CD8-positive, alpha-beta memory T cell (primary cell): ENCODE results near the gene BCR. TPM values are rescaled to one million over a fixed set of nuclear protein-coding genes. Genes with fewer than 3 reads are reported as not detected.
A peak's percentile ranks its signal among the peaks of the same experiment; 100 is the strongest.

ENCODE experiments used
- CTCF ChIA-PET: fragments of 350-600 bp; sonication (Branson Sonifier 250); formaldehyde crosslinking; loops from one replicate; lab custom pipeline; 2021; ENCODE audit warnings: antibody characterized with exemption; lab: Charles Lee
- POLR2A ChIA-PET: fragments of 350-600 bp; sonication (Branson Sonifier 250); formaldehyde crosslinking; loops from one replicate; lab custom pipeline; 2021; ENCODE audit warnings: antibody characterized with exemption; lab: Charles Lee
- DNase-seq, 5 donors: peaks; one replicate each; pipeline versions ENCODE4 v3.0.0 to v3.0.0-alpha.2; 2020 to 2022; ENCODE audit warnings: mixed read lengths in 1 of 5
- H3K27ac ChIP-seq: one replicate; pipeline ENCODE4 v1.7.0; 2013; ENCODE audit warnings: low read depth, mild to moderate bottlenecking, low read length, moderate library complexity
- H3K27me3 ChIP-seq: 2 replicates; pipeline ENCODE4 v1.7.0; 2013; ENCODE audit warnings: low read length, mild to moderate bottlenecking; ENCODE audit not compliant: insufficient read depth, poor library complexity, severe bottlenecking
- H3K36me3 ChIP-seq: 2 replicates; pipeline ENCODE4 v1.7.0; 2013; ENCODE audit warnings: mild to moderate bottlenecking, low read length, moderate library complexity; ENCODE audit not compliant: insufficient read depth
- H3K4me1 ChIP-seq: 2 replicates; pipeline ENCODE4 v1.7.0; 2013; ENCODE audit warnings: mild to moderate bottlenecking, low read length, moderate library complexity; ENCODE audit not compliant: insufficient read depth
- H3K4me3 ChIP-seq: 2 replicates; pipeline ENCODE4 v1.7.0; 2013; ENCODE audit warnings: mild to moderate bottlenecking, low read length
- H3K9me3 ChIP-seq: 2 replicates; pipeline ENCODE4 v1.7.0; 2013; ENCODE audit warnings: mild to moderate bottlenecking, low read length
- H3K27ac Mint-ChIP-seq, 8 donors: one replicate each; pipeline ENCODE4 v1.8.0; 2020 to 2021; ENCODE audit warnings: mixed read lengths in 8 of 8, mild to moderate bottlenecking in 6 of 8, inconsistent platforms in 3 of 8, moderate library complexity in 3 of 8
- H3K27me3 Mint-ChIP-seq, 2 donors: one replicate each; pipeline ENCODE4 v1.8.0; 2020 to 2021; ENCODE audit warnings: mixed read lengths in 2 of 2, mild to moderate bottlenecking in 1 of 2, moderate library complexity in 1 of 2
- H3K36me3 Mint-ChIP-seq, 3 donors: one replicate each; pipeline ENCODE4 v1.8.0; 2020 to 2021; ENCODE audit warnings: mixed read lengths in 3 of 3, inconsistent platforms in 1 of 3, mild to moderate bottlenecking in 1 of 3
- H3K4me1 Mint-ChIP-seq, 3 donors: one replicate each; pipeline ENCODE4 v1.8.0; 2020 to 2021; ENCODE audit warnings: mixed read lengths in 3 of 3, inconsistent platforms in 1 of 3, mild to moderate bottlenecking in 1 of 3
- H3K4me3 Mint-ChIP-seq, 7 donors: one replicate each; pipeline ENCODE4 v1.8.0; 2020 to 2021; ENCODE audit warnings: mixed read lengths in 7 of 7, mild to moderate bottlenecking in 6 of 7, moderate library complexity in 4 of 7, inconsistent platforms in 2 of 7
- H3K9me3 Mint-ChIP-seq, 5 donors: one replicate each; pipeline ENCODE4 v1.8.0; 2020 to 2022; ENCODE audit warnings: mixed read lengths in 5 of 5, mild to moderate bottlenecking in 3 of 5, moderate library complexity in 2 of 5, inconsistent platforms in 1 of 5
- polyA plus RNA-seq: library from polyadenylated mRNA; unstranded; fragments of 300-500 nt; fragmentation: Illumina TruSeq; gene quantifications from one replicate; pipeline ENCODE4 v1.2.3, GENCODE V29; 2021
- total RNA-seq, 2 experiments: library from RNA; stranded (reverse); gene quantifications; one replicate each; pipeline ENCODE4 v1.2.3, GENCODE V29; 2021

BCR gene
- total and polyA plus RNA-seq, 3 experiments from 2014 or later: 18.4 to 34.7 (median 33.2) TPM

DNA sequence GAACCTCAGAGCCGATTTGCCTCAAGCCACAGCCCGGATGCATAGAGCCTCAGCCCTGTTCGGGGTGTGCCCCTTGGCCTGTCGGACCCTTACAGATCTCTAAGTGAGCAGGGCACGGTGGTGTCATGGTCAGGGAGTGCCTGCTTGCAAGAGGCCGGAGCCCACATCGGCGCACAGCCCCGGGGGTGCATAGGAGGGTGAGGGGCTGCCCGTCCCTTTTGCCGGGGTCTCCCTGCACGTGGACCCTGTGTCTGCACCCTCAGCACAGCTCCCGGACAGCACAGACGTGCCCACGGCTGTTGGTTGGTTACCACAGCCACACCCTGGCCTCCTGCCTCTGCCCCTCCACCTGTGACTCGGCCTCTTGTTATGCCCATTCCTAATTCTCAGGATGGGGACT lies 28.5 kb upstream of the BCR start:
- peaks cover 0 to 2% of the 10 kb centered on the region in 2 donors for H3K27me3 Mint-ChIP-seq
- DNase-seq: no peak
- Histone ChIP-seq H3K27ac (no peak overlapping the region), H3K9me3 (no peaks in the 10 kb centered on the region), H3K4me1 (peaks cover 14% of the 10 kb centered on the region), H3K4me3 (no peak overlapping the region), H3K27me3 (peaks cover 38% of the 10 kb centered on the region), H3K36me3 (no peaks in the 10 kb centered on the region)
- H3K9me3 Mint-ChIP-seq: no peaks in the 10 kb centered on the region
- H3K4me1 Mint-ChIP-seq: peaks cover 11 to 17% (median 13%) of the 10 kb centered on the region in 3 donors
- no peak overlapping the region for H3K27ac Mint-ChIP-seq
- H3K36me3 Mint-ChIP-seq: peaks cover 0 to 2% (median 0%) of the 10 kb centered on the region in 3 donors
- CTCF ChIA-PET: no interaction called here
- POLR2A ChIA-PET: no interaction called here
- H3K4me3 Mint-ChIP-seq: peak overlapping the region in 1 of 7 donors; percentile 68

DNA sequence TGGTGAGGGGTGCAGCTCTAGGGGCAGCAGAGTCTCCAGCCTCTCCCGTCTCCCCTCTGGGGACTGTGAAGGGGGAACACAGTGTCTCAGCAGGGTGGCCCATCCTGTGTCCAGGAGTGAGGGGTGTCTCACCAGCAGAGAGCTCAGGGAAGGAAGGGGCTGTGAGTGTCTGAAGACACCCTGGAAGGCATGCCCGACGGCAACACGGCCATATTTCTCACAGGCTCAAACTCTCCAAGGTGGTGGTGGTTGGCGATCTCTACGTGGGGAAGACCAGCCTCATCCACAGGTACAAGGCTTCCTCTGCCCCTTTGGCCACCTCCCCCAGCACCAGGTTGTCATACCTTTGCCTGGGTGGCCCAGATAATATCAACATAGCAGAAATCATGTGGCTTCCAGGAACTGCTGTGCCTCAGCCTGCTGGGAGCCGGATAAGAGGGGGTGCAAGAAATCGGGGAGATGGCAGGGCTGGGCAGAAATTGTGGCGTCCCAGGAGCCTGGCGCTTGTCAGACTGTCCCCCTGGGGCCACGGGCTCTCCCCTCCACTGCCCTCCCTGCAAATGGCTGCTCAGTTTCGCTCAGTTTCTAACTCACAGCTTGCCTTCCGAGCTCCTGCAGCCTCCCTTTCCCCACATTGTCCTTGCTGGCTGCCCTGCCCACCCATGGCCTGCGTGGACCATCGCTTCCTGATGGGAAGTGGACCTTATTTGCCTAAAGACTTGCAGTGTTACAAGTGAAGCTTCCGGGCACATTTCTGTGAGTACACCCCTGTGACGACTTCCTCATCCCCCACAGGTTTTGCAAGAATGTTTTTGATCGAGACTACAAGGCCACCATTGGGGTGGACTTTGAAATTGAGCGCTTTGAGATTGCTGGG lies 27.8 kb upstream of the BCR start:
- H3K4me1 ChIP-seq: peaks cover 14% of the 10 kb centered on the region
- no peak for DNase-seq
- Mint-ChIP-seq H3K4me1 (peaks cover 11 to 17% (median 13%) of the 10 kb centered on the region in 3 donors), H3K9me3 (no peaks in the 10 kb centered on the region), H3K27ac (peak overlapping the region in 7 of 8 donors; percentile 11 to 90 (median 78)), H3K27me3 (peaks cover 0 to 2% of the 10 kb centered on the region in 2 donors), H3K4me3 (peak overlapping the region in 1 of 7 donors; percentile 45), H3K36me3 (peaks cover 0 to 2% (median 0%) of the 10 kb centered on the region in 3 donors)
- H3K36me3 ChIP-seq: no peaks in the 10 kb centered on the region
- H3K27me3 ChIP-seq: peaks cover 40% of the 10 kb centered on the region
- POLR2A ChIA-PET: no interaction called here
- no peak overlapping the region for H3K27ac ChIP-seq
- H3K9me3 ChIP-seq: no peaks in the 10 kb centered on the region
- no peak overlapping the region for H3K4me3 ChIP-seq
- CTCF ChIA-PET: no interaction called here

DNA sequence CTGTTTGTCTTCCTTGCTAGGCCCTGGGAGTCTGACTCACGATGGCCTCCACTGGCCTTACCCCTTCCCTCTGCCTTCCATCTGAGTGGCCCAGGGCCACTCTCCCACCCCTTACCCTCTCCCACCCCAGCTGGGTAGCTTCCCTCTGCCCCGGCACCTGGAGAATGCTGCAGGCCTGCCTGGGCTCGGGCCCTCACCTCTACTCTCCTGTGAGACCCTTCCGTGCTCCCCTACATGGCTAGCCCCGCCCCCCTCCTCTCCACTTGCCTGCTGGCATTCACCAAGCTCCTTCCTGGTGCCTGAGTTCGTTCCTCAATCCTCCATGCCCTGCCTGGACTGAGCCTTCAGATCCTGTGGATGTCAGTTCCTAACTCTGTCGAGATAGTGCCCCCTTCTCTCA lies 26.3 kb upstream of the BCR start:
- H3K4me1 ChIP-seq: peaks cover 14% of the 10 kb centered on the region
- peaks cover 48% of the 10 kb centered on the region for H3K27me3 ChIP-seq
- no peak overlapping the region for H3K4me3 ChIP-seq
- no peaks in the 10 kb centered on the region for H3K9me3 Mint-ChIP-seq
- H3K27me3 Mint-ChIP-seq: peaks cover 0 to 2% of the 10 kb centered on the region in 2 donors
- H3K36me3 ChIP-seq: no peaks in the 10 kb centered on the region
- ChIA-PET POLR2A (interaction anchor here (0.6 kb wide), 2 partner anchors 9 to 109 kb away, joined by 3 to 4 read pairs; no protein-coding TSS in a partner anchor), CTCF (interaction anchor here (1.4 kb wide), 1 partner anchor 136 kb away, joined by 3 read pairs; no protein-coding TSS in a partner anchor)
- peak overlapping the region in 1 of 7 donors; percentile 37 for H3K4me3 Mint-ChIP-seq
- no peak overlapping the region for H3K27ac ChIP-seq
- H3K4me1 Mint-ChIP-seq: peaks cover 11 to 17% (median 13%) of the 10 kb centered on the region in 3 donors
- peak overlapping the region in 3 of 8 donors; percentile 69 to 74 (median 70) for H3K27ac Mint-ChIP-seq
- H3K36me3 Mint-ChIP-seq: peaks cover 0 to 2% (median 0%) of the 10 kb centered on the region in 3 donors
- no peaks in the 10 kb centered on the region for H3K9me3 ChIP-seq
- DNase-seq: no peak

DNA sequence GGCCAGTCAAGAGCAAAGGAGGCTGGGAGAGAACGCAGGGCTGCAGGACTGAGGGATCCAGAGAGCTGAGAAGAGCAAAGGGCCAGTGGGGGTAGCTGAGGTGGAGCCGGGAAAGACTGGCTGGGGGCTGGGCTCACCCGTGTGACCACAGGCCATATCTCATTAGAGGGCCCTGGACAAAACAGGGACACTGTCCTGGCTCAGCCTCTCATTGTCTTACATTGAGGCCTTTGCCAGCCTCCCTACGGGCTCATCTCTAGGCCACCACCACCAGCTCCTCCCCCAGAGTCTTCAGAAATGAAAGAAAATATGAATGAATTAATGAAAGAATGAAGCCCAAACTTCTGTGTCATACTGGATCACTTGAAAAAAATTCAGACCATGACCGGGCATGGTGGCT lies 25.8 kb upstream of the BCR start:
- Histone ChIP-seq H3K4me3 (no peak overlapping the region), H3K4me1 (peaks cover 14% of the 10 kb centered on the region), H3K36me3 (no peaks in the 10 kb centered on the region), H3K9me3 (no peaks in the 10 kb centered on the region), H3K27ac (no peak overlapping the region), H3K27me3 (peaks cover 46% of the 10 kb centered on the region)
- Mint-ChIP-seq H3K27me3 (peaks cover 0 to 2% of the 10 kb centered on the region in 2 donors), H3K36me3 (peaks cover 0 to 2% (median 0%) of the 10 kb centered on the region in 3 donors), H3K4me3 (peak overlapping the region in 1 of 7 donors; percentile 37), H3K9me3 (no peaks in the 10 kb centered on the region), H3K4me1 (peaks cover 11 to 17% (median 13%) of the 10 kb centered on the region in 3 donors), H3K27ac (peak overlapping the region in 3 of 8 donors; percentile 42 to 70 (median 69))
- ChIA-PET CTCF (interaction anchor here (1.4 kb wide), 1 partner anchor 136 kb away, joined by 3 read pairs; no protein-coding TSS in a partner anchor), POLR2A (interaction anchor here (0.6 kb wide), 1 partner anchor 10 kb away, joined by 4 read pairs; no protein-coding TSS in a partner anchor)
- no peak for DNase-seq

DNA sequence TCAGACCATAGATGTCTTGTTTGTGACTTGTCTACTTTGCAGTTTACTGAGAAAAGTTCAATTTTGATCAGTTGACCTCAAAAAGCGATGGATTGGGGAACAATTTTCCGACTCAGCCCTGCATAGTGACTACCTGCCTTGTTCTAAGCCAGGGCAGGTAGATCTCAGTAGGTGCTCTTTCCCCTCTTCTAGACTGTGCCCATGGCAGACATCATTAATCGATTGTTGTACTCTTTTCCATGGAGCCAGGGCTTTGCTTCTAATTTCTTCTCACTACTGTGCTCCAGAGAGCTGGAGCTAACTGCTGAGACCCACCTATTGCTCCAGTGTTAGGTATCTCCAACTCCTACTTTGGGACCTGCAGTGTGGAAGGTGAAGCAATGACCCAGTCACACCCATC lies 25.2 kb upstream of the BCR start:
- Mint-ChIP-seq H3K9me3 (no peaks in the 10 kb centered on the region), H3K27me3 (peaks cover 0 to 2% of the 10 kb centered on the region in 2 donors), H3K4me1 (peaks cover 11 to 17% (median 13%) of the 10 kb centered on the region in 3 donors), H3K27ac (peak overlapping the region in 2 of 8 donors; percentile 70 to 82), H3K36me3 (no peaks in the 10 kb centered on the region), H3K4me3 (no peak overlapping the region)
- H3K4me3 ChIP-seq: no peak overlapping the region
- CTCF ChIA-PET: no interaction called here
- POLR2A ChIA-PET: no interaction called here
- DNase-seq: no peak
- H3K36me3 ChIP-seq: no peaks in the 10 kb centered on the region
- no peaks in the 10 kb centered on the region for H3K9me3 ChIP-seq
- peaks cover 43% of the 10 kb centered on the region for H3K27me3 ChIP-seq
- peaks cover 14% of the 10 kb centered on the region for H3K4me1 ChIP-seq
- H3K27ac ChIP-seq: no peak overlapping the region

DNA sequence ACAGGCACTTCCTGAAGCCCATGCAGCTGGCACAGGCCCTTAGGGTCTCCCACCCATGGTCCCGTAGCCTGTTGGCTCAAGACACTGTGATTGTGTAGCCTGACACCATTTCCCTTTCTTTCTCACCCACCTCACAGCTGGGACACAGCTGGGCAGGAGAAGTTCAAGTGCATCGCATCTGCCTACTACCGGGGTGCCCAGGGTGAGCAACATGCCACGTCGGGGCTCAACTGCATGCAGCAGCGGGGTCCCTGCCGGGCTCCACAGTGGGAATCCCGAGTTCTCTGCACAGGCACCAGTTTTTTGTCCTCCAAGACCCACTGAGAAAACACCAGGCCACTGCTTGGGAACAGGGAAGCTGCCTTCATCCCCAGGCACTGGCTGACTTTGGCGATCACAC lies 24.5 kb upstream of the BCR start:
- POLR2A ChIA-PET: no interaction called here
- CTCF ChIA-PET: no interaction called here
- no peak overlapping the region for H3K4me3 ChIP-seq
- Mint-ChIP-seq H3K27me3 (peaks cover 0 to 2% of the 10 kb centered on the region in 2 donors), H3K4me1 (peaks cover 11 to 17% (median 13%) of the 10 kb centered on the region in 3 donors), H3K36me3 (no peaks in the 10 kb centered on the region), H3K4me3 (no peak overlapping the region), H3K9me3 (no peaks in the 10 kb centered on the region), H3K27ac (peak overlapping the region in 1 of 8 donors; percentile 70)
- H3K27me3 ChIP-seq: peaks cover 44% of the 10 kb centered on the region
- no peaks in the 10 kb centered on the region for H3K36me3 ChIP-seq
- H3K27ac ChIP-seq: no peak overlapping the region
- DNase-seq: no peak
- H3K4me1 ChIP-seq: peaks cover 14% of the 10 kb centered on the region
- H3K9me3 ChIP-seq: no peaks in the 10 kb centered on the region

DNA sequence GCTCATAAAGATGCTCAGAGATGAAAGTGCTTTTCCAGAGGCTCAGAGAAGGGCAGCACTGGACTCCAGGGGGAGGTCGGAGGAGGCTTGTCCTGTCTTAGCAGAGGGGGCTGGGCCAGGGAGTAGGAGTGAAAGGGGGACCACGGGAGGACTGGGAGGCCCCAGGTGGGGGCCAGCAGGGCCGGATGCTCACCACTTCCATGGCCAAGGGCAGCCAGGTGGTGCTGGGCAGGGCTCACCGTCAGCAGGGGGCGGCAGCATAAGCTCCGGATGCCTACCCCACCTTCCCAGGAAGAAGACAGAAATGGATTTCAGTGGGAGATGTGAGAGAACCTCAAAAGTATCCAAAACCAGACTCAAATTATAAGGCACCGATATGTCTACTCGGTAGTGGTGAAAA lies 24.0 kb upstream of the BCR start:
- ChIA-PET POLR2A (no interaction called here), CTCF (interaction anchor here (1.4 kb wide), 1 partner anchor 28 kb away, joined by 4 read pairs; no protein-coding TSS in a partner anchor)
- Mint-ChIP-seq H3K9me3 (no peaks in the 10 kb centered on the region), H3K27me3 (peaks cover 0 to 2% of the 10 kb centered on the region in 2 donors), H3K4me1 (peaks cover 11 to 15% (median 13%) of the 10 kb centered on the region in 3 donors), H3K27ac (no peak overlapping the region), H3K4me3 (no peak overlapping the region), H3K36me3 (no peaks in the 10 kb centered on the region)
- DNase-seq: no peak
- H3K9me3 ChIP-seq: no peaks in the 10 kb centered on the region
- no peak overlapping the region for H3K4me3 ChIP-seq
- H3K36me3 ChIP-seq: no peaks in the 10 kb centered on the region
- peaks cover 14% of the 10 kb centered on the region for H3K4me1 ChIP-seq
- peaks cover 39% of the 10 kb centered on the region for H3K27me3 ChIP-seq
- H3K27ac ChIP-seq: no peak overlapping the region
